Measurements from ENCODE around the gene MYH14.

DNA sequence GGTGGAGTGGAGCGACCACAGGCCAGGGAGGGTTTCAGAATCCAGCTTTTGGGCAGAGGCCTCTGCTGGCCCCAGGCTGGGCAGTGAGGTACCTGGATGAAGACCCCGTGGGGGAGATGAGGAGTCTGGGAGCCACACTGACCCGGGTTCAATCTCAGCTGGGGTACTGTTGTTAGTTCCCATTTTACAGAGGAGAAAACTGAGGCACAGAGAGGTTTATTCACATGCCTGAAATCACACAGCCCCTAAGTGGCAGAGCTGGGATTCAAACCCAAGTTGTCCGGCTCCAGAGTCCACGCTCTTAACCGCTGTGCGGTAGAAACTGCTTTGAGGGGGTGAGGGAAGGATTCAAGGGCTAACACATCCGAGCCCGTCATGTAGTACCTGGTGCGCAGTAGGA is 45.0 kb downstream of the MYH14 start:
- TF ChIP-seq PRDM4 (CRISPR knock-in tag; IDR thresholded peaks at IDR 0.05; ENCODE audit: borderline replicate concordance) (no peak), ZNF746 (CRISPR knock-in tag; IDR thresholded peaks at IDR 0.05) (no peak), KDM6A (CRISPR knock-in tag; IDR thresholded peaks at IDR 0.05; ENCODE audit: low read depth) (no peak), EP300 (IDR thresholded peaks at IDR 0.05; ENCODE audit: low read depth in 2 of 2, low read length in 2 of 2) (no peak), EP300 (CRISPR knock-in tag; IDR thresholded peaks at IDR 0.05; ENCODE audit: borderline replicate concordance) (no peak), ARNT (IDR thresholded peaks at IDR 0.05) (no peak), THAP7 (CRISPR knock-in tag; IDR thresholded peaks at IDR 0.05) (no peak), ZBTB34 (CRISPR knock-in tag; IDR thresholded peaks at IDR 0.05) (no peak), HMGXB4 (CRISPR knock-in tag; IDR thresholded peaks at IDR 0.05; ENCODE audit: borderline replicate concordance in 1 of 2, low read depth in 1 of 2) (no peak)
